ENCODE measurements around the gene PPTC7. TPM values are rescaled to one million over a fixed set of nuclear protein-coding genes. Genes with fewer than 3 reads are reported as not detected.

PPTC7 gene
- total RNA-seq, 3 donors from 2014 or later (not counting 1 experiment from before 2014, with no cell fraction given): 44.0 to 52.7 (median 48.0) TPM

DNA sequence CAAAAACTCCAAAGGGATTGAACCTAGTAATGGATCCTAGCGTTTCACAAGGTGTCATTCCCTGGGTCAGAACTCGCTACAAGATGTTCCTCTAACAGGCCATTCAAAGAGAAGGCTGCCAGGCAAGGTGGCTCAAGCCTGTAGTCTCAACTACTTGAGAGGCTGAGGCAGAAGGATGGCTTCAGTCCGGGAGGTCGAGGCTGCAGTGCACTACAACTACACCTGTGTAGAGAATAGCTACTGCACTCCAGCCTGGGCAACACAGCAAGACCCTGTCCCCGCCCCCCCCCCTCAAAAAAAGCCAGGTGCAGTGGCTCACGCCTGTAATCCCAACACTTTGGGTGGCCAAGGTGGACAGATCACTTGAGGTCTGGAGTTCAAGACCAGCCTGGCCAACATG lies 14.4 kb downstream of the PPTC7 start:
- intact Hi-C loops (cut with micrococcal nuclease): no loop called here
- DNase-seq: no peak
- peaks cover 0 to 3% of the 10 kb centered on the region in 2 donors for H3K9me3 Mint-ChIP-seq
- Histone ChIP-seq H3K27ac (ENCODE audit: low read length) (no peak overlapping the region), H3K9me3 (ENCODE audit: control insufficient read depth, insufficient read depth, low read length) (peaks cover 8% of the 10 kb centered on the region), H3K4me1 (ENCODE audit: control insufficient read depth, insufficient read depth, low read length) (peaks cover 8% of the 10 kb centered on the region), H3K27me3 (ENCODE audit: control insufficient read depth, insufficient read depth, low read length) (no peaks in the 10 kb centered on the region), H3K36me3 (ENCODE audit: control insufficient read depth, insufficient read depth, low read length) (no peaks in the 10 kb centered on the region), H3K4me3 (ENCODE audit: low read length) (no peak overlapping the region)
- WGBS (ENCODE audit: insufficient coverage): over 99% methylated on average over 5 of the region's 6 CpGs
- peaks cover 7% of the 10 kb centered on the region for H3K36me3 Mint-ChIP-seq
- no peak for ATAC-seq
- TF ChIP-seq, protein P1, sequence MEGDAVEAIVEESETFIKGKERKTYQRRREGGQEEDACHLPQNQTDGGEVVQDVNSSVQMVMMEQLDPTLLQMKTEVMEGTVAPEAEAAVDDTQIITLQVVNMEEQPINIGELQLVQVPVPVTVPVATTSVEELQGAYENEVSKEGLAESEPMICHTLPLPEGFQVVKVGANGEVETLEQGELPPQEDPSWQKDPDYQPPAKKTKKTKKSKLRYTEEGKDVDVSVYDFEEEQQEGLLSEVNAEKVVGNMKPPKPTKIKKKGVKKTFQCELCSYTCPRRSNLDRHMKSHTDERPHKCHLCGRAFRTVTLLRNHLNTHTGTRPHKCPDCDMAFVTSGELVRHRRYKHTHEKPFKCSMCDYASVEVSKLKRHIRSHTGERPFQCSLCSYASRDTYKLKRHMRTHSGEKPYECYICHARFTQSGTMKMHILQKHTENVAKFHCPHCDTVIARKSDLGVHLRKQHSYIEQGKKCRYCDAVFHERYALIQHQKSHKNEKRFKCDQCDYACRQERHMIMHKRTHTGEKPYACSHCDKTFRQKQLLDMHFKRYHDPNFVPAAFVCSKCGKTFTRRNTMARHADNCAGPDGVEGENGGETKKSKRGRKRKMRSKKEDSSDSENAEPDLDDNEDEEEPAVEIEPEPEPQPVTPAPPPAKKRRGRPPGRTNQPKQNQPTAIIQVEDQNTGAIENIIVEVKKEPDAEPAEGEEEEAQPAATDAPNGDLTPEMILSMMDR (IDR thresholded peaks at IDR 0.05): no peak
- no peaks in the 10 kb centered on the region for H3K27me3 Mint-ChIP-seq (ENCODE audit: low read depth in 2 of 2)
- H3K4me1 Mint-ChIP-seq: peaks cover 50 to 55% of the 10 kb centered on the region in 2 donors
- no peak overlapping the region for H3K4me3 Mint-ChIP-seq
- H3K27ac Mint-ChIP-seq: no peak overlapping the region

DNA sequence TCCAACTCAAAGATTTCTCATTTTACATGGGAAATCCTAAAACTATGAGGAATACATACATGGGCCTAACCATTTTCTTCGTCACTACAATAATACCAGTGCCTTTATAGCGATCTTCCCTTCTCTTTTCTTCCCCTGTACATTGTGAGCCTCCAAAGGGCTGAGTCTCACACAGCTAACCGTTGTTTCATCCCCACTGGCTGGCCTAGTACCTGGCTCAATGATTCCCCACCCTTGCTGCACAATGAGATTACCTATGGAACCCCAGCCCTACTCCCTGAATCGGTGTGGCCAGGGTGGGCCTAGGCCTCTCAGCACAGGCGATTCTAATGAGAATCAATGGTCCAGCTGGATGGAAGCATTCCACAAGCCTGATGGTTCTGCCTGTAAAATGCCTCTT lies 16.1 kb downstream of the PPTC7 start:
- H3K4me1 ChIP-seq (ENCODE audit: control insufficient read depth, insufficient read depth, low read length): peaks cover 23% of the 10 kb centered on the region
- H3K4me1 Mint-ChIP-seq: peaks cover 58 to 64% of the 10 kb centered on the region in 2 donors
- no peak overlapping the region for H3K4me3 ChIP-seq (ENCODE audit: low read length)
- WGBS (ENCODE audit: insufficient coverage): 96% methylated on average over 5 of the region's 5 CpGs
- intact Hi-C loops (cut with micrococcal nuclease): no loop called here
- no peaks in the 10 kb centered on the region for H3K36me3 ChIP-seq (ENCODE audit: control insufficient read depth, insufficient read depth, low read length)
- H3K27ac Mint-ChIP-seq: peak overlapping the region; percentile 1 to 34
- H3K36me3 Mint-ChIP-seq: peaks cover 7% of the 10 kb centered on the region
- DNase-seq (no peak), ATAC-seq (no peak)
- no peaks in the 10 kb centered on the region for H3K27me3 ChIP-seq (ENCODE audit: control insufficient read depth, insufficient read depth, low read length)
- no peak overlapping the region for H3K27ac ChIP-seq (ENCODE audit: low read length)
- H3K9me3 ChIP-seq (ENCODE audit: control insufficient read depth, insufficient read depth, low read length): peaks cover 5% of the 10 kb centered on the region
- TF ChIP-seq, protein P1 (IDR thresholded peaks at IDR 0.05): no peak
- peaks cover 0 to 3% of the 10 kb centered on the region in 2 donors for H3K9me3 Mint-ChIP-seq
- no peak overlapping the region for H3K4me3 Mint-ChIP-seq
- no peaks in the 10 kb centered on the region for H3K27me3 Mint-ChIP-seq (ENCODE audit: low read depth in 2 of 2)

DNA sequence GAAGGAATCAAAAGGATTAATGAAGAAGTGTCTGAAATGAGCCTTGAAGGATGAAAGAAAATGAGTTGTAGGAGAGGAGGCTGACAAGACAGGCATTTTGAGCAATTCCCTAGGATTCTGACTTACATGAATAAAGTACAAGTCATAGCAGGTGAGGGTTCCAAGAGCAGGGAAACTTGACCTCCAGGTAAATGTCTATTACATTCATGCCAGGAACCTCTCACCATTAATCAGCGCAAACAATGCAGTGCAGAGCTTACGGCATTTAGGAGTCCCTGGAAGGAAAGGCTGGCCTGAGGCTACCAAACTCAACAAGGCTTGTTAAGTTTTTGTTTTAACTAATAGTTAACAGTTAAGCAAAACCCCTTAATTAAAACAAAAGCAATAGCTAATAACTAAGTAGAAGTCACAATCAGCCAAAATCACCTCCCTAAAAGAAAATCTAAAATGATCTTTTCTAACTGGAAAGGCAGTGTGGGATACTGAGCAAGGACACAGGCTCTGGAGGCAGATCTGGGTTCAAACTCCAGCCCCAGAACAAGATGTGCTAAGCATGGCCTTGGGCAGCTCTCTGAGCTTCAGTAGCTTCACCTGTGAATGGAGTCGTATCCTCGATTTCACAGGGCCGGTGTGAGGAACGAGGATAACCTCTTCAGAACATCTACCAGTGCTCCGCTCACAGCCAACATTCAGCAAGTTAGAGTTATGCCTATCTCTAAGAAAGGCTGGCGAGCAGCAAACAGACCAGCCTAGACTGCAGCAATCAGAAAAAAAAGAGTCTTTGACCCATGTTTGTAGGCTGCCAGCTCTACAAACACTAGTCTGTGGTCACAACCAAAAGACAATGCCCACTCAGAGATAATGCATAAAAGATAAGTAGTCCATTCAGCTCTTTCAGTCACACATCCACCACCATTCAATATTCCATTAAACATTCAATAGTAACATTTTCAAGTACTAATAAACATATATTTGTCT lies 16.9 kb downstream of the PPTC7 start:
- ATAC-seq (no peak), DNase-seq (no peak)
- Histone ChIP-seq H3K9me3 (ENCODE audit: control insufficient read depth, insufficient read depth, low read length) (peaks cover 3% of the 10 kb centered on the region), H3K4me1 (ENCODE audit: control insufficient read depth, insufficient read depth, low read length) (peaks cover 31% of the 10 kb centered on the region), H3K36me3 (ENCODE audit: control insufficient read depth, insufficient read depth, low read length) (no peaks in the 10 kb centered on the region), H3K27me3 (ENCODE audit: control insufficient read depth, insufficient read depth, low read length) (no peaks in the 10 kb centered on the region), H3K4me3 (ENCODE audit: low read length) (no peak overlapping the region), H3K27ac (ENCODE audit: low read length) (no peak overlapping the region)
- TF ChIP-seq, protein P1 (IDR thresholded peaks at IDR 0.05): no peak
- H3K4me1 Mint-ChIP-seq: peaks cover 66 to 68% of the 10 kb centered on the region in 2 donors
- no peak overlapping the region for H3K4me3 Mint-ChIP-seq
- peaks cover 7% of the 10 kb centered on the region for H3K36me3 Mint-ChIP-seq
- peaks cover 0 to 3% of the 10 kb centered on the region in 2 donors for H3K9me3 Mint-ChIP-seq
- H3K27me3 Mint-ChIP-seq (ENCODE audit: low read depth in 2 of 2): no peaks in the 10 kb centered on the region
- H3K27ac Mint-ChIP-seq: peak overlapping the region; percentile 1 to 34
- 86% methylated on average over 8 of the region's 8 CpGs for WGBS (ENCODE audit: insufficient coverage)
- intact Hi-C loops (cut with micrococcal nuclease): no loop called here
